GM18517 (cell line): ENCODE measurements around the gene STRIP1.
"Not testable (repeated sequence)": the region's sequence is repeated elsewhere in the genome, so short reads cannot be mapped to it uniquely, and the experiment has no call there.

Source experiments
- ATAC-seq: cut with Tn5 transposase; IDR thresholded peaks from one replicate; pipeline ENCODE4 v1.9.1; 2021; ENCODE audit warnings: mild to moderate bottlenecking, moderate library complexity; ENCODE audit not compliant: unreplicated experiment

Gene STRIP1

DNA sequence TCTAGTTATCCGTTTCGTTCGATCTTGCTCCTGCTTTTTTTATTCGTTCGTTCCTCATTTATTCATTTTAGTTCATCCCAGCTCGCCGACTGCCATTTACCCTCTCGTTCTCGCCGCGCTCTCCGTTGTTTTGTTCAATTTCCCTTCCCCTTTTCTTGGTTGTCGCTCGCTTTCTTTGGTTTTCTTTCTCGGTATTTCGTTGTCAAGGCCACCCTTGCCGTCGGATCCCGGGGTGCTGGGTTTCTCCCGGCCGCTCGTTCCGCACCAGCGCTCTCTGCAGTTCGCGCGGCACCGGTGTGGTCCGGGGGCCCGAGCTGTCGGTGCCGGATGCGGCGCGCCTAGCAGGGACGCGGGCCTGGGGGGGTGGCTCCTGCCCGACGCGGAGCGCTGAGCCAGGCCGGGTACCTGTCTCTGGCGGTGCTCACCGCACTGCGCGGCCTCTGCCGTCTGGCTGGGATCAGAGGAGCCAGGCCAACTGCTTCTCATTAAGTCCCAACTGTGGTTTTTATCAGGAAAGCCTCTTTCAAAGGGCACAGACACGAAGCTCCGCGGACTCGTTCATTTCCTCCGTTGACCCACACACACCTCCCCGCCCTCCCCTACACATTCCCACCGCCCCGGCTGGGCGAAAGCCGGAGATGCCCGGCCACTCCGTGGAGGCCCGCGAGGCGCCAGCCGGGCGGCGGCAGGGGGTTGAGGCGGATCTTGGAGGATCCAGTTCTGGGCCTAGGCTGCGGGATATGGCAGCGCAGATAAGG lies 34.4 kb downstream of the STRIP1 start:
- no peak for ATAC-seq

- no peak for ATAC-seq
Observed at GRCh38 chr1:110069404-110070281, 35.2 kb downstream of the STRIP1 start.

DNA sequence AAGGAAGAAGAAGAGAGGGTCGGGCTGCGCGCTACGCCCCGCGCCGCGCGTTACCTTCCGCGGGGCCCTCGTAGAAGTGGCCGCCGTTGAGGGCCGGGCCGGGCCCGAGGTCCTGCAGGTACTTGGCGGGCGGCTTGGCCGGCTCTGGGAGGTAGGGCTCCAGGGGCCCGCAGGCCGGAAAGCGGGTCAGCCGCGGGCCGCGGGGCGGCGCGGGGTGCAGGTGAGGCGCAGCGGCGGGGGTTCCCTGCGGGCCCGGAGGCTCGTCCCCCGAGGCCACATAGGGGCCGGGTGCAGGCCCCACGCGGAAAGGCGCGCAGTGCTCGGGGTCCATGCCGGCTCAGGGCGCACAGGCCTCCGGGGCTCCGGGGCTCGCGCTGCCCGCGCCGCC lies 35.9 kb downstream of the STRIP1 start:
- ATAC-seq = no peak

GRCh38 chr1:110070671-110071242 lies 36.3 kb downstream of the STRIP1 start, which contains the start of gene ALX3:
ALX3 (minus strand) TSS chr1:110070672; CDS start chr1:110070612, 60 bp downstream.
- ATAC-seq = no peak

- no peak for ATAC-seq
Observed at GRCh38 chr1:110074166-110074565, 39.7 kb downstream of the STRIP1 start.

DNA sequence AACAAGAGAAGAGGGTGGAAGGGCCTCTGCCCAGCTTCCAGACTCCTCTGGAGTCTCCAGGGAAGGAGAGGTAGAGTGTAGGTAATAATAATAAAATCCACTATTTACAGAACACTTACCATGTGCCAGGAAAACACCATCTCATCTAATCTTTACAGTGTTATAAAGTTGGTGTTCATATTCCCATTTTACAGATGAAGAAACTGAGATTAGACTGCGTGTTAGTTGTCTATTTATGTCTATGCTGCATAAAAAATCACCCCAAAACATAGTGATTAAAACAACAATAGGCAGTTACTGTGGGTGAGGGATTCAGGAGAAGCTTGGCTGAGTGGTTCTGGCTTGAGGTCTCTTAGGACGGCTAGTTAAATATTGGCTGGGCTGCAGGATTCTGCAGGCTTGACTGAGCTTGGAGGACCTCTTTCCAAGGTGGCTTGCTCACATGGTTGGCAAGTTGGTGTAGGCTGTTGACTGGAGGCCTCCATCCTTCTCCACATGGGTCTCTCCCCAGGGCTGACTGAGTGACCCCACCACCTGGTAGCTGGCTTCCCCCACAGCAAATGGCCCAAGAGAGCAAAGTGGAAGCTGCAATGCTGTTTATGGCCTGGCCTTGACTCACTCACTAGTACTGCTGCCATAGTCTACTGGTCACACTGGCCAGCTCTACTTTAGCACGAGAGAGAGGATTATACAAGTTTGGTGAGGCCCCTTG lies 42.5 kb downstream of the STRIP1 start:
- no peak for ATAC-seq

DNA sequence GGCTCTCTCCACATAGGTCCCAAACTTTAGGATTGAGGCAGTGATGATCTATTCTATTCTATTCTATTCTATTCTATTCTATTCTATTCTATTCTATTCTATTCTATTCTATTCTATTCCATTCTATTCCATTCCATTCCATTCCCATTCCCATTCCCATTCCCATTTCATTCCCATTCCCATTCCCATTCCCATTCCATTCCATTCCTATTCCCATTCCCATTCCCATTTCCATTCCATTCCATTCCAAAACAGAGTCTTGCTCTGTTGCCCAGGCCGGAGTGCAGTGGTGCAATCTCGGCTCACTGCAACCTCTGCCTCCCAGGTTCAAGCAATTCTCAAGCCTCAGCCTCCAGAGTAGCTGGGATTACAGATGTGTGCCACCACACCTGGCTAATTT lies 45.6 kb downstream of the STRIP1 start:
- ATAC-seq = not testable (repeated sequence)

DNA sequence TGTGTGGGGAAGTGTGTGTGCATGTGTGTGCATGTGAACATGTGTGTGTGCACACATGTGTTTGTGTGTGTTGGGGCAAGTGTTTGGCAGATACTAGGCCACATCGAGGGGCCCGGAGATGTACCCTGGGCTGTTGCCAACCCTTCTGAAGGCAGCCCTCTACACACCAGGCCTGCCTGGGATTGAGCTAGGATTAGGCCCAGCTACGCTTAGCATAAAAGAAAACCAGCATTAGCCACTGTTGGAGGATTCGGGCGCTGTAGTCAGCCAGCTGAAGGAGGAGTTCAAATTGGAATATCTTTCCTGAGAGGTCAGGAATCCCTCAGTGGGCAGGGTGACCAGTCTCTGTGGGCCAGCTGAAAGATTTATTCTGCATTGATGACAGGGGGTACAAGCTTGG lies 46.6 kb downstream of the STRIP1 start:
- ATAC-seq = no peak

DNA sequence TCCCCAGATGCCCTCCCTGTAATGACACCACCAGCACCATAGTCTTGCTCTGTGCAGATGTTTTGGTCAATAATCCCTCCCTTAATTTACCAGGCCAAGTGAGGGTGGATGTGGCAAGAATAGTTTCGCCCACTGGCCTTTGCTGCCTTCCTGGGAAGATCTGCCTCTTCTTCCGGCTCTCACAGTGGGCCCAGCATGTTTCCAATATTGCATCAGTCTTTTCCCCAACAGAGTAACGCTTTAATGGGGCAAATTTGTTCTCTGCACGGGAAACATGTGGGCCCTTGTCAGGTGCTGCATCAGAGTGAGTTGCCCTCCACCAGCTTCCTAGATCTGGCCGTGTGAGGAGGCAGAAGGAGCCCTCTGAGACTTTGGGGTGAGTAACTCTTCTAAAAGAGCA lies 48.1 kb downstream of the STRIP1 start:
- no peak for ATAC-seq

GRCh38 chr1:110083061-110083865 lies 48.8 kb downstream of the STRIP1 start:
- ATAC-seq = no peak

GRCh38 chr1:110083866-110084226 lies 49.4 kb downstream of the STRIP1 start:
- no peak for ATAC-seq

GRCh38 chr1:110084227-110085078 lies 50.0 kb downstream of the STRIP1 start:
- no peak for ATAC-seq

GRCh38 chr1:110085671-110086070 lies 51.2 kb downstream of the STRIP1 start:
- no peak for ATAC-seq

DNA sequence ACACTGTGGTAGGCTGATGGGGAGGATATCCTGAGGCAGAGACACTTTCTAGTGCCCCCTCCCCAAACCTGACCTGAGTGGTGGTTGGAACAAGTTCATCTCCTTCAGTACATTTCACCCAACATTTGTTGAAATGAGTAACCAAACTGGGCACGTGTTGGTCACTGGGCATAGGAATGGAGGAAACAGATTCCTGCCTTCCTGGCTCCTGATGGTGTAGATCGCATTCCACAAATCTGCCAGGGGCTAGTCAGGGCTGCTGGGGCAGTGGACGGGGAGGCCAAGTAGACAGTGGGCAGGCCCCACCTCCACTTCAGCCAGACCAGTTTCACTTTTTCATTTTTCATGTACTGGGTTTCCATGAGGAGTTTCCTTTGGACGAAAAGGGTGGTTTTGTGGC lies 52.5 kb downstream of the STRIP1 start:
- no peak for ATAC-seq

DNA sequence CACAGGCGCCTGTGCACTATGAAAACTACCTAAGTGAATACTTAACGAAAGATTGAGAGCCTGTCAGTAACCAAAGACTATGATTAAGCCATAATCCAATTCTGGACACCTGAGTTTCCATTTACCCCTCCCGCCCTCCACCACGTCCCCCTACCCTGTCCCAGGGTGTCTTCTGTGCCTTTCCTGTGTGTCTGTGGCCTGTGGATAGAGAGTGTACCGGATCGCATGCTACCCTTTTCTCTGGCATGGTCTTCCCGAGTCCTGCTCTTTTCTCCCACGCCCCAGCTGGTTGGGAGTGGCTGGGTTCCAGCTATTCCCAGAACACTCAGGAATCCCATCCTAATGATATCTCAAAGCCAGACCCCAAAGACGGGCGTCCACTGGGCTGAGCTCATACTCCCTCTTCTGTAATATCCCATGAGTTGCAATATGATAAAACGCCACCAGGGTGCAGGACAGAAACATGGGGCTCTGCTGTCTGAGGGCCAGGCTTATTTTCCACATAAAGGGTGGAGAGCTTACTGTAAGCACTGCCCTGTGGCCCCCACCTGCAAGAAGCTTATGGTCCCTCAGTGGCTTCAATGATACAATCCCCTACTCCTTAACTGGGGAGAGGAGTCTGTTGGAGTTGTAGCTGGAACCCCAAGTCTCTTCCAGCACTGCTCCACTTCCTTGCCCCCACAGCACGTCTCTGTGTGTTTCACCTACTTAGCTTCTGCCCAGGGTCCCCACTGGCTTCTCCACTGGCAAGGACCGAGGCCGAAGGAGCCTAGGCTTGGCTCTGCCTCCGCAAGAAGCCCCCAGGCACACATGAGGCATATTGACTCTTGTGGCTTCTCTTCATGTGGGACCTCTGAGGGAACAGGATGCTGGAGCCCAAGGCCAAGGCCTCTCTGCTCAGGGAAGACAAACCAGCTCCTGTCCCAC lies 53.7 kb downstream of the STRIP1 start:
- ATAC-seq = no peak

- no peak for ATAC-seq
Observed at GRCh38 chr1:110088739-110089316, 54.4 kb downstream of the STRIP1 start.

- ATAC-seq = no peak
Observed at GRCh38 chr1:110089561-110090275, 55.3 kb downstream of the STRIP1 start.
